MM.1S (cell line): ENCODE data around the gene TREML4.

Experiments used
- EZH2 ChIP-seq: fragments of 300-600 bp; sonication (generic); optimal IDR thresholded peaks from 2 replicates; pipeline ENCODE3; 2017; ENCODE audit warnings: low read depth, mild to moderate bottlenecking, antibody characterized with exemption, low read length, mixed read lengths
- TF ChIP-seq, protein P1 (sequence below): fragments of 300-600 bp; sonication (generic); IDR thresholded peaks from 2 replicates; pipeline ENCODE4 v1.5.1; 2016; ENCODE audit warnings: antibody characterized with exemption, low read length, mixed read lengths

DNA sequence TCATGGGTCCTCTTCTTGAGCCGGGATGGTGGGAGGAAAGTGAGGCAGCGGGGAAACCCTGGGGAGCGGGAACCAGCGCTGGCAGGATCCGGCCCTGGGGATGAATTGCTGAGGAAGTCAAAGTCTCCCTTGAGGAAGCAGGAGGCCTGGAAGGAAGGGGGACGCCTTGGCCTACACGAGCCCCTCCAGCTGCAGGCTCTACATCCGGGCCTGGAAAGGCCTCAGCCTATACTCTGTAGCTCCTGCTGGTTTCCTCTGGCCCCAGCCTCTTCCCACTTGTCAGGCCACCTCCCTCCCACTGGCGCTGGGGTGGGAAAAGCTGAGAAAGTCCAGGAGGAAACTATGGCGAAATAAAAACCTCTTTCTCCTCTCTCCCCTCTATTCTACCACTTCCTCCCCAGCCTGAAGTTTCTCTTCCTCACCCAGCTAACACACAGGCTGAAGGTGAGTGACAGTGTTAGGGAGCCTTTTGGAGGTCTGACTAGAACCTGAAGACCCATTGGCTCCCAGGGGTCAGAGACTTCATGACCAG, 42.1 kb upstream of the TREML4 start:
- TF ChIP-seq, protein P1, sequence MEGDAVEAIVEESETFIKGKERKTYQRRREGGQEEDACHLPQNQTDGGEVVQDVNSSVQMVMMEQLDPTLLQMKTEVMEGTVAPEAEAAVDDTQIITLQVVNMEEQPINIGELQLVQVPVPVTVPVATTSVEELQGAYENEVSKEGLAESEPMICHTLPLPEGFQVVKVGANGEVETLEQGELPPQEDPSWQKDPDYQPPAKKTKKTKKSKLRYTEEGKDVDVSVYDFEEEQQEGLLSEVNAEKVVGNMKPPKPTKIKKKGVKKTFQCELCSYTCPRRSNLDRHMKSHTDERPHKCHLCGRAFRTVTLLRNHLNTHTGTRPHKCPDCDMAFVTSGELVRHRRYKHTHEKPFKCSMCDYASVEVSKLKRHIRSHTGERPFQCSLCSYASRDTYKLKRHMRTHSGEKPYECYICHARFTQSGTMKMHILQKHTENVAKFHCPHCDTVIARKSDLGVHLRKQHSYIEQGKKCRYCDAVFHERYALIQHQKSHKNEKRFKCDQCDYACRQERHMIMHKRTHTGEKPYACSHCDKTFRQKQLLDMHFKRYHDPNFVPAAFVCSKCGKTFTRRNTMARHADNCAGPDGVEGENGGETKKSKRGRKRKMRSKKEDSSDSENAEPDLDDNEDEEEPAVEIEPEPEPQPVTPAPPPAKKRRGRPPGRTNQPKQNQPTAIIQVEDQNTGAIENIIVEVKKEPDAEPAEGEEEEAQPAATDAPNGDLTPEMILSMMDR: no peak
- no peak for TF ChIP-seq EZH2
